K562 (cell line): ENCODE data around the gene ADAMTSL2.

ENCODE experiments used
- DACH1 ChIP-seq: fragments of 450-650 bp; IDR thresholded peaks from 2 replicates; pipeline ENCODE4 v1.6.1; 2018; ENCODE audit not compliant: partially characterized antibody
- EZH2 ChIP-seq: IDR thresholded peaks from 2 replicates; pipeline ENCODE4 v1.6.1; 2012; ENCODE audit warnings: low read depth, mild to moderate bottlenecking, inconsistent platforms, low read length, borderline replicate concordance
- LARP7 ChIP-seq: fragments of 450-650 bp; IDR thresholded peaks from 2 replicates; pipeline ENCODE4 v1.6.1; 2016
- PML ChIP-seq: IDR thresholded peaks from 2 replicates; pipeline ENCODE4 v1.6.1; 2012; ENCODE audit warnings: low read length, inconsistent platforms
- POLR2B ChIP-seq: fragments of 450-650 bp; IDR thresholded peaks from 2 replicates; pipeline ENCODE4 v1.6.1; 2018; ENCODE audit warnings: low read depth; ENCODE audit not compliant: partially characterized antibody
- POU5F1 ChIP-seq: fragments of 150-350 bp; IDR thresholded peaks from 2 replicates; pipeline ENCODE4 v1.6.1; 2014; ENCODE audit warnings: borderline replicate concordance, low read length, low read depth, mild to moderate bottlenecking; ENCODE audit not compliant: partially characterized antibody
- TBP ChIP-seq: optimal IDR thresholded peaks from 2 replicates; pipeline ENCODE3; 2011; ENCODE audit warnings: low read depth, low read length, improper control_type of control experiment
- ZNF121 ChIP-seq: sonication (generic); formaldehyde crosslinking; conservative IDR thresholded peaks from 2 replicates; pipeline ENCODE4 v1.8.0; 2022; ENCODE audit warnings: missing genetic modification reagents
- TF ChIP-seq, protein P1 (sequence below): fragments of 450-650 bp; IDR thresholded peaks from 2 replicates; pipeline ENCODE4 v1.6.1; 2016; ENCODE audit warnings: low read depth
- TF ChIP-seq, protein P2 (sequence below): sonication (generic); formaldehyde crosslinking; IDR thresholded peaks from 2 replicates; pipeline ENCODE4 v1.8.0; 2022; ENCODE audit warnings: mild to moderate bottlenecking, missing genetic modification reagents
- TF ChIP-seq, protein P3 (sequence below): sonication (generic); formaldehyde crosslinking; IDR thresholded peaks from 2 replicates; pipeline ENCODE4 v1.8.1; 2023; ENCODE audit warnings: missing genetic modification reagents, mild to moderate bottlenecking, borderline replicate concordance
- TF ChIP-seq, protein P4 (sequence below): sonication (generic); formaldehyde crosslinking; IDR thresholded peaks from 2 replicates; pipeline ENCODE4 v1.9.0; 2022; ENCODE audit warnings: mild to moderate bottlenecking, missing genetic modification reagents

DNA sequence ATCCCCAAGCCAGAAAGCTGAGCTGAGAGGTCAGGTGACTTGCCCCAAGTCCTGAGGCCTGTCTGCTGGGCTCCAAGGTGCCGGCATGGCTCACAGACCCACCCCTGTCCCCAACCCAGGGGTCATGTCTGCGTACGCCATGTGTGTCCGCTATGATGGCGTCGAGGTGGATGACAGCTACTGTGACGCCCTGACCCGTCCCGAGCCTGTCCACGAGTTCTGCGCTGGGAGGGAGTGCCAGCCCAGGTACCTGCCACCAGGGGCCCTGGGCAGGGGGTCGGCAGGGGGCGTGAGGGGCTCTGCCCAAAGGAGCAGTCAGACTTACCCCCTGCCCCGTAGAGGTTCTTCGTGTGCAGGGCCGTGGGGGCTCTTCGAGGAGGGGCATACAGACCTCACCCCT is 32.3 kb downstream of the ADAMTSL2 start:
- TF ChIP-seq LARP7 = no peak
- no peak for TF ChIP-seq PML
- no peak for TF ChIP-seq EZH2
- no peak for TF ChIP-seq DACH1
- TF ChIP-seq POLR2B = no peak
- TF ChIP-seq POU5F1 = no peak
- TF ChIP-seq, protein P1, sequence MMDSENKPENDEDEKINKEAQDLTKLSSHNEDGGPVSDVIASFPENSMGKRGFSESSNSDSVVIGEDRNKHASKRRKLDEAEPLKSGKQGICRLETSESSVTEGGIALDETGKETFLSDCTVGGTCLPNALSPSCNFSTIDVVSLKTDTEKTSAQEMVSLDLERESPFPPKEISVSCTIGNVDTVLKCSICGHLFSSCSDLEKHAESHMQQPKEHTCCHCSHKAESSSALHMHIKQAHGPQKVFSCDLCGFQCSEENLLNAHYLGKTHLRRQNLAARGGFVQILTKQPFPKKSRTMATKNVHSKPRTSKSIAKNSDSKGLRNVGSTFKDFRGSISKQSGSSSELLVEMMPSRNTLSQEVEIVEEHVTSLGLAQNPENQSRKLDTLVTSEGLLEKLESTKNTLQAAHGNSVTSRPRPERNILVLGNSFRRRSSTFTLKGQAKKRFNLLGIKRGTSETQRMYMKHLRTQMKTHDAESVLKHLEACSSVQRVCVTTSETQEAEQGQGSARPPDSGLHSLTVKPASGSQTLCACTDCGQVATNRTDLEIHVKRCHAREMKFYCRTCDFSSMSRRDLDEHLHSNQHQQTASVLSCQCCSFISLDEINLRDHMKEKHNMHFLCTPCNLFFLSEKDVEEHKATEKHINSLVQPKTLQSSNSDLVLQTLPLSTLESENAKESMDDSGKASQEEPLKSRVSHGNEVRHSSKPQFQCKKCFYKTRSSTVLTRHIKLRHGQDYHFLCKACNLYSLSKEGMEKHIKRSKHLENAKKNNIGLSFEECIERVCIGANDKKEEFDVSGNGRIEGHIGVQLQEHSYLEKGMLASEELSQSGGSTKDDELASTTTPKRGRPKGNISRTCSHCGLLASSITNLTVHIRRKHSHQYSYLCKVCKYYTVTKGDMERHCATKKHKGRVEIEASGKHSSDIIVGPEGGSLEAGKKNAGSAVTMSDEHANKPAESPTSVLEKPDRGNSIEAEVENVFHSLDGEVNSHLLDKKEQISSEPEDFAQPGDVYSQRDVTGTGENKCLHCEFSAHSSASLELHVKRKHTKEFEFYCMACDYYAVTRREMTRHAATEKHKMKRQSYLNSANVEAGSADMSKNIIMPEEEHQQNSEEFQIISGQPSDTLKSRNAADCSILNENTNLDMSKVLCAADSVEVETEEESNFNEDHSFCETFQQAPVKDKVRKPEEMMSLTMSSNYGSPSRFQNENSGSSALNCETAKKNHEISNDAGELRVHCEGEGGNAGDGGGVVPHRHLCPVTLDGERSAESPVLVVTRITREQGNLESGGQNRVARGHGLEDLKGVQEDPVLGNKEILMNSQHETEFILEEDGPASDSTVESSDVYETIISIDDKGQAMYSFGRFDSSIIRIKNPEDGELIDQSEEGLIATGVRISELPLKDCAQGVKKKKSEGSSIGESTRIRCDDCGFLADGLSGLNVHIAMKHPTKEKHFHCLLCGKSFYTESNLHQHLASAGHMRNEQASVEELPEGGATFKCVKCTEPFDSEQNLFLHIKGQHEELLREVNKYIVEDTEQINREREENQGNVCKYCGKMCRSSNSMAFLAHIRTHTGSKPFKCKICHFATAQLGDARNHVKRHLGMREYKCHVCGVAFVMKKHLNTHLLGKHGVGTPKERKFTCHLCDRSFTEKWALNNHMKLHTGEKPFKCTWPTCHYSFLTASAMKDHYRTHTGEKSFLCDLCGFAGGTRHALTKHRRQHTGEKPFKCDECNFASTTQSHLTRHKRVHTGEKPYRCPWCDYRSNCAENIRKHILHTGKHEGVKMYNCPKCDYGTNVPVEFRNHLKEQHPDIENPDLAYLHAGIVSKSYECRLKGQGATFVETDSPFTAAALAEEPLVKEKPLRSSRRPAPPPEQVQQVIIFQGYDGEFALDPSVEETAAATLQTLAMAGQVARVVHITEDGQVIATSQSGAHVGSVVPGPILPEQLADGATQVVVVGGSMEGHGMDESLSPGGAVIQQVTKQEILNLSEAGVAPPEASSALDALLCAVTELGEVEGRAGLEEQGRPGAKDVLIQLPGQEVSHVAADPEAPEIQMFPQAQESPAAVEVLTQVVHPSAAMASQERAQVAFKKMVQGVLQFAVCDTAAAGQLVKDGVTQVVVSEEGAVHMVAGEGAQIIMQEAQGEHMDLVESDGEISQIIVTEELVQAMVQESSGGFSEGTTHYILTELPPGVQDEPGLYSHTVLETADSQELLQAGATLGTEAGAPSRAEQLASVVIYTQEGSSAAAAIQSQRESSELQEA = no peak
- no peak for TF ChIP-seq ZNF121 (CRISPR knock-in tag)
- TF ChIP-seq, protein P2, sequence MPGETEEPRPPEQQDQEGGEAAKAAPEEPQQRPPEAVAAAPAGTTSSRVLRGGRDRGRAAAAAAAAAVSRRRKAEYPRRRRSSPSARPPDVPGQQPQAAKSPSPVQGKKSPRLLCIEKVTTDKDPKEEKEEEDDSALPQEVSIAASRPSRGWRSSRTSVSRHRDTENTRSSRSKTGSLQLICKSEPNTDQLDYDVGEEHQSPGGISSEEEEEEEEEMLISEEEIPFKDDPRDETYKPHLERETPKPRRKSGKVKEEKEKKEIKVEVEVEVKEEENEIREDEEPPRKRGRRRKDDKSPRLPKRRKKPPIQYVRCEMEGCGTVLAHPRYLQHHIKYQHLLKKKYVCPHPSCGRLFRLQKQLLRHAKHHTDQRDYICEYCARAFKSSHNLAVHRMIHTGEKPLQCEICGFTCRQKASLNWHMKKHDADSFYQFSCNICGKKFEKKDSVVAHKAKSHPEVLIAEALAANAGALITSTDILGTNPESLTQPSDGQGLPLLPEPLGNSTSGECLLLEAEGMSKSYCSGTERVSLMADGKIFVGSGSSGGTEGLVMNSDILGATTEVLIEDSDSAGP = no peak
- TF ChIP-seq, protein P3, sequence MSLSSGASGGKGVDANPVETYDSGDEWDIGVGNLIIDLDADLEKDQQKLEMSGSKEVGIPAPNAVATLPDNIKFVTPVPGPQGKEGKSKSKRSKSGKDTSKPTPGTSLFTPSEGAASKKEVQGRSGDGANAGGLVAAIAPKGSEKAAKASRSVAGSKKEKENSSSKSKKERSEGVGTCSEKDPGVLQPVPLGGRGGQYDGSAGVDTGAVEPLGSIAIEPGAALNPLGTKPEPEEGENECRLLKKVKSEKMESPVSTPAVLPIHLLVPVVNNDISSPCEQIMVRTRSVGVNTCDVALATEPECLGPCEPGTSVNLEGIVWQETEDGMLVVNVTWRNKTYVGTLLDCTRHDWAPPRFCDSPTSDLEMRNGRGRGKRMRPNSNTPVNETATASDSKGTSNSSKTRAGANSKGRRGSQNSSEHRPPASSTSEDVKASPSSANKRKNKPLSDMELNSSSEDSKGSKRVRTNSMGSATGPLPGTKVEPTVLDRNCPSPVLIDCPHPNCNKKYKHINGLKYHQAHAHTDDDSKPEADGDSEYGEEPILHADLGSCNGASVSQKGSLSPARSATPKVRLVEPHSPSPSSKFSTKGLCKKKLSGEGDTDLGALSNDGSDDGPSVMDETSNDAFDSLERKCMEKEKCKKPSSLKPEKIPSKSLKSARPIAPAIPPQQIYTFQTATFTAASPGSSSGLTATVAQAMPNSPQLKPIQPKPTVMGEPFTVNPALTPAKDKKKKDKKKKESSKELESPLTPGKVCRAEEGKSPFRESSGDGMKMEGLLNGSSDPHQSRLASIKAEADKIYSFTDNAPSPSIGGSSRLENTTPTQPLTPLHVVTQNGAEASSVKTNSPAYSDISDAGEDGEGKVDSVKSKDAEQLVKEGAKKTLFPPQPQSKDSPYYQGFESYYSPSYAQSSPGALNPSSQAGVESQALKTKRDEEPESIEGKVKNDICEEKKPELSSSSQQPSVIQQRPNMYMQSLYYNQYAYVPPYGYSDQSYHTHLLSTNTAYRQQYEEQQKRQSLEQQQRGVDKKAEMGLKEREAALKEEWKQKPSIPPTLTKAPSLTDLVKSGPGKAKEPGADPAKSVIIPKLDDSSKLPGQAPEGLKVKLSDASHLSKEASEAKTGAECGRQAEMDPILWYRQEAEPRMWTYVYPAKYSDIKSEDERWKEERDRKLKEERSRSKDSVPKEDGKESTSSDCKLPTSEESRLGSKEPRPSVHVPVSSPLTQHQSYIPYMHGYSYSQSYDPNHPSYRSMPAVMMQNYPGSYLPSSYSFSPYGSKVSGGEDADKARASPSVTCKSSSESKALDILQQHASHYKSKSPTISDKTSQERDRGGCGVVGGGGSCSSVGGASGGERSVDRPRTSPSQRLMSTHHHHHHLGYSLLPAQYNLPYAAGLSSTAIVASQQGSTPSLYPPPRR = no peak
- no peak for TF ChIP-seq TBP
- TF ChIP-seq, protein P4, sequence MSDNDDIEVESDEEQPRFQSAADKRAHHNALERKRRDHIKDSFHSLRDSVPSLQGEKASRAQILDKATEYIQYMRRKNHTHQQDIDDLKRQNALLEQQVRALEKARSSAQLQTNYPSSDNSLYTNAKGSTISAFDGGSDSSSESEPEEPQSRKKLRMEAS (CRISPR knock-in tag) = no peak
